B cell (primary cell): Measurements from ENCODE around the gene PFKP. TPM values are rescaled to one million over a fixed set of nuclear protein-coding genes. Genes with fewer than 3 reads are reported as not detected.
"Not testable (repeated sequence)": the region's sequence is repeated elsewhere in the genome, so short reads cannot be mapped to it uniquely, and the experiment has no call there.

Experiments
- ATAC-seq: fragments of 200-7000 bp; cut with Tn5 transposase; one replicate; pipeline ENCODE4 v1.10.0; 2021; ENCODE audit warnings: low read depth, mild to moderate bottlenecking, moderate number of reproducible peaks, moderate library complexity
- CTCF ChIA-PET: fragments of 350-600 bp; sonication (Branson Sonifier 250); formaldehyde crosslinking; loops from one replicate; lab custom pipeline; 2021; ENCODE audit warnings: antibody characterized with exemption, inconsistent platforms; lab: Charles Lee
- POLR2A ChIA-PET: fragments of 350-600 bp; sonication (Branson Sonifier 250); formaldehyde crosslinking; loops from one replicate; lab custom pipeline; 2021; ENCODE audit warnings: antibody characterized with exemption; lab: Charles Lee
- DNase-seq: peaks from one replicate; pipeline ENCODE4 v3.0.0; 2013
- H2AFZ ChIP-seq: 2 replicates; pipeline ENCODE4 v1.6.1; 2012; ENCODE audit warnings: mild to moderate bottlenecking, low read depth, low read length; ENCODE audit not compliant: insufficient read depth, poor library complexity, severe bottlenecking
- H3K27ac ChIP-seq, 2 donors: 1 replicate in 1 of 2; 2 replicates in 1 of 2; pipeline ENCODE4 v1.5.1; 2012 to 2013; ENCODE audit warnings: low read length in 2 of 2, mild to moderate bottlenecking in 2 of 2, moderate library complexity in 1 of 2
- H3K27me3 ChIP-seq, 4 experiments: fragments of 200-600 bp in 1 of 4; sonication (generic) in 1 of 4; replicated peaks in 1 of 4; 1 replicate in 2 of 4; 2 replicates in 2 of 4; pipeline versions ENCODE4 v1.6.1 to v1.7.0; 2013 to 2016; ENCODE audit warnings: low read length in 3 of 4, mild to moderate bottlenecking in 2 of 4, mixed read lengths in 1 of 4, moderate library complexity in 1 of 4; ENCODE audit not compliant: insufficient read depth in 4 of 4, control insufficient read depth in 3 of 4; ENCODE audit errors: control extremely low read depth in 1 of 4
- H3K36me3 ChIP-seq, 2 experiments: replicated peaks in 1 of 2; 1 replicate in 1 of 2; 2 replicates in 1 of 2; pipeline versions ENCODE4 v1.6.1 to v1.7.1; 2013; ENCODE audit warnings: low read length in 1 of 2; ENCODE audit not compliant: insufficient read depth in 2 of 2, control insufficient read depth in 1 of 2; ENCODE audit errors: control extremely low read depth in 1 of 2, extremely low read depth in 1 of 2
- H3K4me1 ChIP-seq, 2 donors: fragments of 200-600 bp in 1 of 2; sonication (generic) in 1 of 2; 1 replicate in 1 of 2; 2 replicates in 1 of 2; pipeline versions ENCODE4 v1.5.1 to v1.6.1; 2013 to 2017; ENCODE audit warnings: low read length in 2 of 2; ENCODE audit not compliant: control insufficient read depth in 2 of 2, insufficient read depth in 2 of 2
- H3K4me2 ChIP-seq: replicated peaks from 2 replicates; pipeline ENCODE3; 2012; ENCODE audit warnings: mild to moderate bottlenecking, low read depth, low read length; ENCODE audit not compliant: poor library complexity, severe bottlenecking
- H3K4me3 ChIP-seq, 5 experiments: fragments of 200-600 bp in 1 of 5; sonication (generic) in 1 of 5; 1 replicate in 3 of 5; 2 replicates in 2 of 5; pipeline versions ENCODE4 v1.5.1 to v1.7.0; 2011 to 2016; ENCODE audit warnings: low read length in 4 of 5, mild to moderate bottlenecking in 4 of 5, low read depth in 2 of 5, control low read depth in 1 of 5, moderate library complexity in 1 of 5; ENCODE audit not compliant: insufficient read depth in 1 of 5; ENCODE audit errors: control extremely low read depth in 1 of 5, extremely low read depth in 1 of 5
- H3K79me2 ChIP-seq: fragments of 200-600 bp; sonication (generic); one replicate; pipeline ENCODE4 v1.6.0; 2016; ENCODE audit warnings: low read length; ENCODE audit not compliant: control insufficient read depth, insufficient read depth
- H3K9ac ChIP-seq: fragments of 200-600 bp; sonication (generic); 2 replicates; pipeline ENCODE4 v1.6.1; 2017; ENCODE audit warnings: mild to moderate bottlenecking, low read length, moderate library complexity
- H3K9me3 ChIP-seq, 3 donors: one replicate each; pipeline versions ENCODE4 v1.6.1 to v1.7.1; 2013; ENCODE audit warnings: low read length in 2 of 3; ENCODE audit not compliant: control insufficient read depth in 2 of 3, insufficient read depth in 1 of 3; ENCODE audit errors: control extremely low read depth in 1 of 3
- H4K20me1 ChIP-seq: 2 replicates; pipeline ENCODE4 v1.6.0; 2012; ENCODE audit warnings: mild to moderate bottlenecking, low read length; ENCODE audit not compliant: insufficient read depth, control insufficient read depth, poor library complexity, severe bottlenecking
- H3K27ac Mint-ChIP-seq: one replicate; pipeline ENCODE4 v1.8.0; 2021; ENCODE audit warnings: mixed read lengths
- H3K27me3 Mint-ChIP-seq: one replicate; pipeline ENCODE4 v1.8.0; 2021; ENCODE audit warnings: mixed read lengths
- H3K4me1 Mint-ChIP-seq: one replicate; pipeline ENCODE4 v1.8.0; 2021; ENCODE audit warnings: mixed read lengths
- H3K4me3 Mint-ChIP-seq: one replicate; pipeline ENCODE4 v1.8.0; 2021; ENCODE audit warnings: mixed read lengths
- H3K9me3 Mint-ChIP-seq: one replicate; pipeline ENCODE4 v1.8.0; 2022; ENCODE audit warnings: mixed read lengths; ENCODE audit not compliant: insufficient read depth
- EZH2 ChIP-seq: IDR thresholded peaks from 2 replicates; pipeline ENCODE4 v1.6.1; 2012; ENCODE audit warnings: borderline replicate concordance, low read depth, mild to moderate bottlenecking, moderate library complexity, low read length; ENCODE audit not compliant: insufficient read depth, poor library complexity, severe bottlenecking
- WGBS: methylation state at CpG from one replicate; pipeline ENCODE4 v1.1.5; 2013; ENCODE audit warnings: missing lambda C conversion rate; ENCODE audit not compliant: insufficient coverage; 5-methylcytosine and 5-hydroxymethylcytosine counted together
- intact Hi-C: fragments of 100-400 bp; cut with micrococcal nuclease; formaldehyde crosslinking; loops from one replicate; pipeline ENCODE4 v1.10.0; 2022
- polyA plus RNA-seq: library from polyadenylated mRNA; depleted of rRNA; stranded (reverse); fragments of >200 nt; gene quantifications from 2 replicates; pipeline ENCODE4 v1.2.3, GENCODE V29; 2012
- total RNA-seq, 2 donors: library from RNA; stranded (reverse); fragments of 120-200 nt in 1 of 2; gene quantifications; 1 replicate in 1 of 2; 2 replicates in 1 of 2; pipeline versions ENCODE4 v1.2.3 to v1.2.4, GENCODE V29; 2013 to 2022
- TF ChIP-seq, protein P1 (sequence below): fragments of 200-600 bp; IDR thresholded peaks from one replicate; pipeline ENCODE4 v1.8.0; 2022; ENCODE audit warnings: antibody characterized with exemption, mild to moderate bottlenecking

Gene PFKP
- total and polyA plus RNA-seq, 2 donors (not counting 1 experiment from before 2014, with no cell fraction given): 41.4 to 54.3 TPM

- Histone ChIP-seq H3K79me2 (no peaks in the 10 kb centered on the region), H3K36me3 (peaks cover 1 to 70% of the 10 kb centered on the region in 2 experiments), H3K4me1 (peaks cover under 1 to 2% of the 10 kb centered on the region in 2 donors), H4K20me1 (no peaks in the 10 kb centered on the region), H2AFZ (no peak overlapping the region), H3K4me3 (no peak overlapping the region), H3K9ac (no peak overlapping the region), H3K27ac (no peak overlapping the region), H3K9me3 (peaks cover 0 to 3% (median 0%) of the 10 kb centered on the region in 3 donors), H3K4me2 (no peak overlapping the region), H3K27me3 (no peaks in the 10 kb centered on the region)
- DNase-seq (no peak), ATAC-seq (no peak)
- H3K27ac Mint-ChIP-seq: no peak overlapping the region
- intact Hi-C loops: no loop called here
- no peak overlapping the region for H3K4me3 Mint-ChIP-seq
- WGBS: 85% methylated on average over 12 of the region's 20 CpGs
- peaks cover 7% of the 10 kb centered on the region for H3K4me1 Mint-ChIP-seq
- no peaks in the 10 kb centered on the region for H3K9me3 Mint-ChIP-seq
- CTCF ChIA-PET: no interaction called here
- no peaks in the 10 kb centered on the region for H3K27me3 Mint-ChIP-seq
- POLR2A ChIA-PET: no interaction called here
- no peak for TF ChIP-seq EZH2
- TF ChIP-seq, protein P1, sequence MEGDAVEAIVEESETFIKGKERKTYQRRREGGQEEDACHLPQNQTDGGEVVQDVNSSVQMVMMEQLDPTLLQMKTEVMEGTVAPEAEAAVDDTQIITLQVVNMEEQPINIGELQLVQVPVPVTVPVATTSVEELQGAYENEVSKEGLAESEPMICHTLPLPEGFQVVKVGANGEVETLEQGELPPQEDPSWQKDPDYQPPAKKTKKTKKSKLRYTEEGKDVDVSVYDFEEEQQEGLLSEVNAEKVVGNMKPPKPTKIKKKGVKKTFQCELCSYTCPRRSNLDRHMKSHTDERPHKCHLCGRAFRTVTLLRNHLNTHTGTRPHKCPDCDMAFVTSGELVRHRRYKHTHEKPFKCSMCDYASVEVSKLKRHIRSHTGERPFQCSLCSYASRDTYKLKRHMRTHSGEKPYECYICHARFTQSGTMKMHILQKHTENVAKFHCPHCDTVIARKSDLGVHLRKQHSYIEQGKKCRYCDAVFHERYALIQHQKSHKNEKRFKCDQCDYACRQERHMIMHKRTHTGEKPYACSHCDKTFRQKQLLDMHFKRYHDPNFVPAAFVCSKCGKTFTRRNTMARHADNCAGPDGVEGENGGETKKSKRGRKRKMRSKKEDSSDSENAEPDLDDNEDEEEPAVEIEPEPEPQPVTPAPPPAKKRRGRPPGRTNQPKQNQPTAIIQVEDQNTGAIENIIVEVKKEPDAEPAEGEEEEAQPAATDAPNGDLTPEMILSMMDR: no peak
Observed at GRCh38 chr10:3105905-3106304, 38.6 kb downstream of the PFKP start.

GRCh38 chr10:3106328-3106727, 39.0 kb downstream of the PFKP start:
- H3K4me2 ChIP-seq, H4K20me1 ChIP-seq, DNase-seq, H3K27ac Mint-ChIP-seq, CTCF ChIA-PET, H3K27me3 ChIP-seq, H2AFZ ChIP-seq, H3K9me3 Mint-ChIP-seq, H3K4me3 ChIP-seq, H3K27me3 Mint-ChIP-seq, ATAC-seq, H3K79me2 ChIP-seq, H3K4me1 ChIP-seq, intact Hi-C loops, H3K9me3 ChIP-seq, H3K27ac ChIP-seq, POLR2A ChIA-PET, H3K9ac ChIP-seq, H3K4me3 Mint-ChIP-seq: not testable (repeated sequence)
- H3K36me3 ChIP-seq: peaks cover 1 to 66% of the 10 kb centered on the region in 2 experiments
- H3K4me1 Mint-ChIP-seq: peaks cover 11% of the 10 kb centered on the region
- 60% methylated on average over 2 of the region's 10 CpGs for WGBS
